ENCODE data around the gene TNNC2. TPM values are rescaled to one million over a fixed set of nuclear protein-coding genes. Genes with fewer than 3 reads are reported as not detected.

The TNNC2 gene
- total RNA-seq, 4 donors from 2014 or later: 2.7 to 3.5 TPM; not detected in 2

DNA sequence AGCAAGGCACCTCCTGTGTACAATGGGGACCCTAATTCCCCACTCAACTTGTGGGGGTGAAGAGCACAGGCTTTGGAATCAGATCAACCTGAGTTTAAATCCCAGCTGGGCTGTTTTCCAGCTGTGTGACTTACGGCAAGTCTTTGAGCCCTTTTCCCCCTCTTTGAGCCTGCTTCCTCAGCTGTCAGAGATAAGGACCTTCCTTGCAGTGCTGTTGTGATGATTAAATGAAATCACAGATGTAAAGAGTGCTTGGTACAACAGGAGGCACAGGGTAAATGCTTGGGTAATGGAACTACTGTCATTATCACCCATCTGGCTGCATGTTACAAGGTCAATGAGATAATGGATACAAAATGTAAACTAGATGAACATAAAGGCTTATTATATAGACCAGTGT lies 9.7 kb upstream of the TNNC2 start:
- Histone ChIP-seq H3K9me3 (no peaks in the 10 kb centered on the region), H3K27me3 (no peaks in the 10 kb centered on the region), H3K4me3 (no peak overlapping the region), H3K27ac (no peak overlapping the region), H3K4me1 (peaks cover 0 to 30% (median 3%) of the 10 kb centered on the region in 4 donors), H3K36me3 (peaks cover 0 to 28% (median 0%) of the 10 kb centered on the region in 3 donors)
- DNase-seq: no peak
- TF ChIP-seq, protein P1, sequence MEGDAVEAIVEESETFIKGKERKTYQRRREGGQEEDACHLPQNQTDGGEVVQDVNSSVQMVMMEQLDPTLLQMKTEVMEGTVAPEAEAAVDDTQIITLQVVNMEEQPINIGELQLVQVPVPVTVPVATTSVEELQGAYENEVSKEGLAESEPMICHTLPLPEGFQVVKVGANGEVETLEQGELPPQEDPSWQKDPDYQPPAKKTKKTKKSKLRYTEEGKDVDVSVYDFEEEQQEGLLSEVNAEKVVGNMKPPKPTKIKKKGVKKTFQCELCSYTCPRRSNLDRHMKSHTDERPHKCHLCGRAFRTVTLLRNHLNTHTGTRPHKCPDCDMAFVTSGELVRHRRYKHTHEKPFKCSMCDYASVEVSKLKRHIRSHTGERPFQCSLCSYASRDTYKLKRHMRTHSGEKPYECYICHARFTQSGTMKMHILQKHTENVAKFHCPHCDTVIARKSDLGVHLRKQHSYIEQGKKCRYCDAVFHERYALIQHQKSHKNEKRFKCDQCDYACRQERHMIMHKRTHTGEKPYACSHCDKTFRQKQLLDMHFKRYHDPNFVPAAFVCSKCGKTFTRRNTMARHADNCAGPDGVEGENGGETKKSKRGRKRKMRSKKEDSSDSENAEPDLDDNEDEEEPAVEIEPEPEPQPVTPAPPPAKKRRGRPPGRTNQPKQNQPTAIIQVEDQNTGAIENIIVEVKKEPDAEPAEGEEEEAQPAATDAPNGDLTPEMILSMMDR (IDR thresholded peaks at IDR 0.05): no peak

DNA sequence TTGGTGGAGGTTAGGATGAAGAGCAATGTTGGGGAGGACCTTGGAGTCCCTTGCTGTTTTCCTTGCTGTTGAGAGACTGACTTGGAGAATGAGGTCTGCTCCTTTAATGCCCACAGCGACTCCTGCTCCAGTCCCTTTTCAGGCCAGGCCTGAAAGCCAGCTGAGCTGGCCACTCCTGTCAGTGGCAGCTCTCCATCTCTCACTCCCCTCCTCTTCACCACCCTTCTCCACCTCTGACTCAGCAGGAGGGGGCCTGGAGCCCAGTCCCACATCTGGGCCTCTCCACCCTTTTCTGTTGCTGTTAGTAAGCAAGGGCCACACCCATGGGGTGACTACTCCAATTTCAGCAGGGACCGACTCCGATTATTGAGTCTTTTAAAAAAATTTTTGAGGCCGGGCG lies 8.7 kb upstream of the TNNC2 start:
- Histone ChIP-seq H3K9me3 (no peaks in the 10 kb centered on the region), H3K27me3 (no peaks in the 10 kb centered on the region), H3K36me3 (peaks cover 0 to 18% (median 0%) of the 10 kb centered on the region in 3 donors), H3K4me3 (peak overlapping the region in 1 of 4 donors; percentile 9), H3K27ac (peak overlapping the region in 2 of 4 donors; percentile 45 to 89), H3K4me1 (peaks cover 0 to 27% (median 3%) of the 10 kb centered on the region in 4 donors)
- DNase-seq: no peak
- TF ChIP-seq, protein P1 (IDR thresholded peaks at IDR 0.05): no peak
- no peak for TF ChIP-seq POLR2A (IDR thresholded peaks at IDR 0.05)

DNA sequence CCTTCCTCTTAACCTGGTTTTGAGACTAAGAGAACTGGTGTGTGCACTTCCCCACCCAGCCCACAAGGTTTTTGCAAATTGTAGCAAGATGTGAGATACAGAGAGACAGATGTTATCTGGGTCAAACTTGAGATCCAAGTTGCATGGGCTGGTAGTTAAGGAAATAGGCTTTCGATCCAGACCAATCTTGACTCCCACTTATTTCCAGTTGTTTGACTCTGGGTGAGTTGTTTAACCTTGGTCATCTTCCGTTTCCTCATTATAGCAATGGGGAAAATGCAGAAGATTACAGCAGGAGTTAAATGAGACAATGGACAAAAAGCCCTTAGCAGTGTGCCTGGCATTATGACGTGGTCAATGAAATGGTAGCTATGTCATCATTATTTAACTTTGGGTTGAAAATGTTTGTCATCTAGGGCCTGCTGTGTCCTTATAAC lies 8.2 kb upstream of the TNNC2 start:
- peaks cover 0 to 27% (median 3%) of the 10 kb centered on the region in 4 donors for H3K4me1 ChIP-seq
- peak overlapping the region in 2 of 4 donors; percentile 45 to 89 for H3K27ac ChIP-seq
- H3K4me3 ChIP-seq: peak overlapping the region in 1 of 4 donors; percentile 67
- peaks cover 0 to 13% (median 0%) of the 10 kb centered on the region in 3 donors for H3K36me3 ChIP-seq
- no peak for DNase-seq
- no peaks in the 10 kb centered on the region for H3K9me3 ChIP-seq
- TF ChIP-seq, protein P1 (IDR thresholded peaks at IDR 0.05): no peak
- no peaks in the 10 kb centered on the region for H3K27me3 ChIP-seq

DNA sequence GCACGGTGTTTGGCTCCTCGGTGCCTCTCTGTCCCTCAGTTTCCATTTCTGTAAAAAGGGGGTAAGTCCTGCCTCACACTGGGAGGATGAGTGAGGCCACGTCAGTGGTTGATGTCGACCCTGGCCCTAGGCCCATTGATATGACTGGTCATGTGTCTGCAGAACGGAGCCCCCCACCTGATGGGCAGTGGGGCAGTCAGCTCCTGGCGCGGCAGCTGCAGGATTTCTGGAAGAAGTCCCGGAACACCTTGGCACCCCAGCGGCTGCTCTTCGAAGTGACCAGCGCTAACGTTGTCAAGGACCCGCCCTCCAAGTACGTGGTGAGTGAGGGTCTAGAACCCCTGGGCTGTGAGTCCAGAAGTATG lies 7.7 kb upstream of the TNNC2 start:
- Histone ChIP-seq H3K36me3 (peaks cover 0 to 8% (median 0%) of the 10 kb centered on the region in 3 donors), H3K9me3 (no peaks in the 10 kb centered on the region), H3K4me1 (peaks cover 0 to 27% (median 3%) of the 10 kb centered on the region in 4 donors), H3K4me3 (peak overlapping the region; percentile 53 to 72 (median 67)), H3K27me3 (no peaks in the 10 kb centered on the region), H3K27ac (peak overlapping the region; percentile 73 to 89 (median 84))
- DNase-seq: no peak
- TF ChIP-seq, protein P1 (IDR thresholded peaks at IDR 0.05): no peak
- no peak for TF ChIP-seq POLR2A (IDR thresholded peaks at IDR 0.05)

DNA sequence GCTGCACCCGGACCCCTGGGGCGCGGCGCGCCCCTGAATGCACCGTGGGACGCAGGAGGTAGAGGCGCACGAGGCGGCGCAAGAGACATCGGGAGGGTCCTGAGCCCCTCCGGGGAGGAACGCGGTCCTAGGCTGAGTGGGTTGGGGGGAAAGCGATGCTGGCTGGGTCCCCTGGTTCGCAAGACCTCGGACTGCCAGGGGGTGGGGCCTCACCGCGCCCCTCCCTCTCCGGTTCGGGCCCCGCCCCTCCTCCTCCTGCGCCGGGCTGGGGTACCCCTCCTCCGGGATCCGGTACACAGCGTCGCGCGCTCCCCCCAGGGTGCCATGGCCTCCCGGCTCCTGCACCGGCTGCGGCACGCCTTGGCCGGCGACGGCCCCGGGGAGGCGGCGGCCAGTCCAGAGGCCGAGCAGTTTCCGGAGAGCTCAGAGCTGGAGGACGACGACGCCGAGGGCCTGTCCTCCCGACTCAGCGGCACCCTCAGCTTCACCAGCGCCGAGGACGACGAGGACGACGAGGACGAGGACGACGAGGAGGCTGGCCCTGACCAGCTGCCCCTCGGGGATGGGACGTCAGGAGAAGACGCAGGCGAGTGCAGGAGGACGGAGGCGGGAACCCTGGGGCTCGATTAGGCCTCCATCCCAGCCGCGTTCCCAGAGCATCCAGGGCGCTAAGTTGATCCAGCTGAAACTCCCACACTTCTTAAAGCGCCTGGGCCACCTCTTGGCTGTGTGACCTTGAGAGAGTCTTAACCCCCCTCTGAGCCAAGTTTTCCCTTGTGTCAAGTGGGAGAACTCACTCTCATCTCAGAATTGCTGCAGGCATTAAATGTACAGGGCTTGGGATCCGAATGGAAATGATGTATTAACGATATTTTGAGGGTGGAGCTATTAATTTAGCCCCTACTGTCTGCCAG lies 7.0 kb upstream of the TNNC2 start:
- H3K4me1 ChIP-seq: peaks cover 0 to 27% (median 3%) of the 10 kb centered on the region in 4 donors
- no peaks in the 10 kb centered on the region for H3K9me3 ChIP-seq
- H3K27me3 ChIP-seq: no peaks in the 10 kb centered on the region
- H3K27ac ChIP-seq: peak overlapping the region; percentile 73 to 89 (median 84)
- peaks cover 0 to 7% (median 0%) of the 10 kb centered on the region in 3 donors for H3K36me3 ChIP-seq
- peak; percentile 54 to 84 (median 79) for DNase-seq
- TF ChIP-seq, protein P1 (IDR thresholded peaks at IDR 0.05): peak in 1 of 6 experiments; percentile 7
- TF ChIP-seq POLR2A (IDR thresholded peaks at IDR 0.05): peak in 1 of 2 donors; percentile 1
- peak overlapping the region; percentile 53 to 72 (median 67) for H3K4me3 ChIP-seq

Measured in Peyer's patch (tissue), 4 donors.